HG03103 (cell line): Measurements from ENCODE around the gene PTPRN2.

Experiments used
- ATAC-seq: cut with Tn5 transposase; IDR thresholded peaks from one replicate; pipeline ENCODE4 v1.9.1; 2021; ENCODE audit warnings: low read depth; ENCODE audit not compliant: unreplicated experiment

PTPRN2 gene

DNA sequence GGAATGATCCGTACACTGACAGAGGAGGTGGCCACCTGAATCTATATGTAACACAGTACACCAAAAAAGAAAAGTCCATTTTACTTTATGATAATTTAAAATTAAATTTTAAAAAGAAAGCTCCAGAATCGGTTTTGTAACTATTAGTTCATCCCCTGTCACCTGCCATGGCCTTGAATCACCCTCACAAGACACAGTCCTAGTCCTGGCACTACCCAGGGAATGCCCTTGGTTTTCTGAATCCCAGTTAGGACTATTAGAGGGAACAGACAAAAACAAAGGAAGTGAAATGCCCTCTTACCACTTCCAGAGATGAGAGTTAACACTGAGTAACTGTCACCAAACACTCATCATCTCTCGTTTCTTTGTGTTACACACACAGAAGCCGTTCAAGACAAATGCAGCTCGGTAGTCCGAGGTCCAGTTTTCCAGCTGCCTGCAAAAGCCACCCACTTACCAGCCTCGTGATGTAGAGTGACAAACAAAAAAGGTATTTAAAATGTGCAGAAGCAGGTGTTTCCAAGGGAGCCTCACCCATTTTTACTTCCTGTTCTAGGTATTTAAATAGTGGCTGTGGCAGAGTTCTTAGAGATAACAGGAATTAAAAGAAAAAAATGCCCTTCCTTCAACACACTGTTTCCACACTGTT is 6.1 kb downstream of the PTPRN2 start:
- ATAC-seq, result no peak

DNA sequence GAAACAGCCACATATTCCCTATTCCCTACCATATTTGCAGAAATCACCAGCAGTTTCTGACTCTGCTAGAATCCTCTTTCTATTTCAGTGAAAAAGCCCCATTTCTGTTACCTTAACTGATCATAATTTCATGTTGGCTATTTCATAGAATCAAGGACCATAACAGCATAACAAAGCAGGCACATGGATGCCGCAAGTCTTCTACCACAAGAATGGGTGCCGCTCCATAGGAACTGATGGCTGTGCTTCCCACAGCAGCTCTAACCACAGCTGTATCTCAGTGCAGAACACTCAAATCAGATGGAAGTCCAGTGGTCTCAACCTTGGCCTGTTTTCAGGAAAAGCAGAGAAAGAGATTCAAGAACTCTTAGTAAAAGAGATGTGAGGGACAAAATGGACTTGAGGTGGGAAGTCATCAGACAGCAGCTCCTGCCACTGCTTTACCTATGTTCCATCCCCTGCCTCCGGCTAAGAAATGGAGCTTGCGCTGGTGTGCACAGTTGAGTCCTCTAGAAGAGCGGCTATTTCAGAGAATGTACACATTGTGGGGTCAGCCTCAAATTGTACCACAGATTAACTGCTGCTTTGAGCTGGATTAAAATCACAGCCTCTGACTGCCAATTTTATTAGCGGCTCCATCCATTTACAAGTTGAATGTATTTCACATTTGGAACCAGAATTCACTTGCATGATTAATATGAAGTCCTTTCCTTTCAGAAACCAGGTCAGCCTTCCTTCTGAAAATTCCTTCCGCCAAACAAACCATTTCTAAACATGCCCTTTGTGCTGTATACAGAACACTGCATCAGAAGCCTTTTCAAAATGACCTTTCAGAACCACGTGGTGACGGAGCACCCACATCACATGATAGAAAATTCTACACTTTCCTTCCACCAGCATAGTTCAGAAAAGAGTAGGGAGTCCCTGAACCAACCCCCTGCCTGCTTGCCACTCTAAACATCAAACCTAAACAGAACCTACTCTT is 7.7 kb downstream of the PTPRN2 start:
- no peak for ATAC-seq

DNA sequence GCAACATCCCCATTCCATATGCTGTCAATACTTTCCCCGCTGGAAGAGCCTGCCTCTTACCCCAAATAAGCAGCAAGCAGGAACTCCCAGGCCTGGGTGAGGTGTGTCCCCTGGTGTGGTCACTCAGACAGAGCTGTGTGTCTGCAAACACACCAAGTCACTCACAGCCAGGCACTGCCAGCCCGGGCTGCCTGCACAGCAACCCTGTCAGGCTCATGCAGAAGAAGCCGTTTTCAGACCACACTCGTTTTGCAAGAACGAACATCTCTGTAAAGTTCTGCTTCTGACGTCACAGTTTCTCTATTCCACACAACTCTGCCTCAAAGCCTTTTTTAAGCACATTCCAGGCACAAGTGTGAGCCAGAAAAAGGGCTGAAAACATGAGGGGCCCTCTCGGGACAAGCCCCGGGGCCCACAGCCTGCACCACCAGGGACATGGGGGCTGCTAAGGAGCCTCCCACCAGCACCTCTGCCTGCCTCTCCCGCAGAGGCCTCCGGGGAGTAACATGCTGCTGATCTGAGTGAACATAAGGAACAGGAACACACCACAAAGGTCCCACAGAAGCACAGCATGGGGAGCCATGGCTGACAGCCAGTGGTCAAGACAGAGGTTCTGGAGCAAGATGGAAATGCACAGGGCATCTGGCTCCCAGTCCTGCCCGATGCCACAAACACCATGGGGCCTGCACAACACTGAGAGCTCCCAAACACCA is 11.4 kb downstream of the PTPRN2 start:
- ATAC-seq, result no peak

DNA sequence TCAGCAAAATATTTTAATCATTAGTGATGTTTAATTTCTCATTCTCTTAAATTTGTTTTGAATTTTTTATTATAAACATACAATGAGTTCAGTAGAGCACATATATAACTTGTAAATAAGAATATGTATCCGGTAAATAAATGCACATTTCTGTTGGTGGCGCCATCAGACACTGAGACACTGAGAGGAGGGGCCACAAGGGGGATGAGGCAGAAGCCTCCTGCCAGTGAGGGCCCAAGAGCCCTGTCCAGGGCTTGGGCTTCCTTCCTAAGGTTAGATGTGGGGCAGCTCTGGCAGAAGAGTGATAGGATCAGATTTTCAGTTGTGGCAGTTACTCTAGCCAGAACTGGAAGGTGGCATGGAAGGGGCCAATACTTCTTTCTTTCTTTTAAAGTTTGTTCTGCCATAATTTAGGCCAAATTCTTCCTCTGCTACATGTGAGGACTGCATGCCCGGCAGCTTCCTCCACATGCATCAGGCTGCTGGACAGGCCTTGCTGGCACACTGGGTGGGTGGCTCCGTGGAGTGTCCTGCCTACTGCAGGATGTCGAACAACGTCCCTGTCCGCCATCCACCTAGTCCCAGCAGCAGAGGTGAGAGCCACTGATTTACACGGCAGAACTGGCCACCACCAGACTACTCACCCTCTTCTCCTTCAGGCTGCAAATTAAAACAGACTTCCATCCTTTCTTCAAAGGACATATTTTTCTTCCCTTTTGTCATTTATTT is 13.2 kb downstream of the PTPRN2 start:
- ATAC-seq, result no peak

DNA sequence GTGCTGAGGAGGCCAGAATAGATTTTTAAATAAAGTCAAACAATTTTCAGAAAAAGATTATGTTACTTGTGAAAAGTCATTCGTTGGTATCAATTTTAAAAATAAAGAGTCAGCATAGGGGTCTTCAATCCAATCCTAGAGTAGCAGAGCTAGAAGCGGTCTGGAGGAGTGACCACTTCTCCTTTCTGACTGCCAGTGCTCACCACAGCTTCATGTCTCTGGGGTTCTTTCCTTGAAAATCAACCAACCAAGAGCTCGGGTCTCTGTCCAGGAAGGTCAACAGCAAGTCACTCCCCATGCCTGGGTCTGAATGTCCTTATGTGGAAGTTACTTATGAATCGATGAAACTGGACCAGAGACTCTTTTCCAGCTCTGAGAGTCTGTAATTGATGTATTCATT is 14.3 kb downstream of the PTPRN2 start:
- ATAC-seq, result no peak

DNA sequence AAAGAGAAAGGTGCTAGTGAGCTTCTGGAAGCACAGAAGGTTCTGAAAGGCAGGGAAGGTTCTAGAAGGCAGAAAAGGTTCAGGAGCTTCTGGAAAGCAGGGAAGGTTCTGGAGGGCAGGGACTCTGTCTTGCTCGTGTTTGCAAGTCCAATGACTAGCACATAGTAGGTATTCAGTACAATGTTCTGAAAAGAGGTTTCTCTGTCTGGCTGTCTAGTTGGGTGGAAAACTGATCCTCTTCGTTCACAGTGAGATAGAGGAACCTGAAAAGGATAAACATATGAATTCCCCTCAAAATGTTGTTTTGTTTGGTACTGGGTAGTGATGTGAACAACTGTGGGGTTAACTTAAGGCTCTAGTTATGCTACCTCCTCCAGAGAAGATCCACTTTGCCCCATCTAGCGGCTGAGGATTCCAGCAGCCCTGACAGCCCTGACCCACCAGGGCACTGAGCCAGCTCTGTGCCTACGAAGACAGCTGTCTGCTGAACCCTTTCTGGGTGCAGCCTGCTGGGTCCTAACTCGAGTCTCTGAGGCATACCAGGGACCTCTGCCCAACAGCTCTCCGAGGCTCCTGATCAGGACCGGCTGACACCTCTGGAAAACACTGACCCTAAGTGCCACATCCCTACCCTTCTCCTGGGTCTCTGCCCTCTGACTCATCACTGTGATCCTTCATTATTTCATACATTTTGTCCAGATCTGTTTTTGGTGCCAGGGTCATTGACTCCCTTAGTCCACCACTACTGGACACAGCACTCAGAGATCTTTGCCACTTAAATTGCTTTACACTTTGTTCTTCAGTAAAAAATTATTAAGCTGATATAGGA is 15.4 kb downstream of the PTPRN2 start:
- no peak for ATAC-seq

DNA sequence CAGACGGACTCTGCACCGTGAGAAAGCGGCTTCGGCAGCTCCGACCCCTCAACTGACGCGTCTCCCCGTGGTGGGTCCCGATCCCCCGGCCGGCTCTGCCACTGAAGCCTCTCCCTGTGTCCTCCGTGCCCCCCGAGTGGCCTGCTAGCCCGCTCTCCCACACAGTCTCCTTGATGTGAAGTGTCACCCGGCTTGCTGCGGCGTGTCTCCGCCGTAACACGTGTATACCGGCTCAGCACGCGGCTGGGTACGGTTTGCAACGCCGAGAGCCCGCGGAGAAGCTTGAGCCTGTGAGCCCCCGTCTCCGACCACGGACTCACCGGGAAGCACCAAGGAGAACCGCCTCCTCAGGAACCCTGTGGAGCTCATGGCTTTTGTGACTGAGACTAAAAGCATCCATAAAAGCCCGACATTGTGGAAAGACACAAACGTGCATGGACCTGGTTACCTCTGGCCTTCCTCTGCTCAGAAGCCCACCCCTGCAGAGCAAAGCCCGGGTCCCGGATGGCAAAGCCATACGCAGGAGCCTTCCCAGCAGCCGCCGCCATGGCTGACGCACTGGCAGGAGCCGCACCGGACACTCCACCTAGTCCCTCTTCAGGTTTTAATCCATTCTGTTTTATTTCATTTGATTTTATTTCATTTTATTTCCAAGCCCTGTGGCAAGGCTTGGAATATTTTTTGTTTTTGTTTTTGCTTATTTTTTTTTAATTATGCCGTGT is 17.0 kb downstream of the PTPRN2 start:
- no peak for ATAC-seq

DNA sequence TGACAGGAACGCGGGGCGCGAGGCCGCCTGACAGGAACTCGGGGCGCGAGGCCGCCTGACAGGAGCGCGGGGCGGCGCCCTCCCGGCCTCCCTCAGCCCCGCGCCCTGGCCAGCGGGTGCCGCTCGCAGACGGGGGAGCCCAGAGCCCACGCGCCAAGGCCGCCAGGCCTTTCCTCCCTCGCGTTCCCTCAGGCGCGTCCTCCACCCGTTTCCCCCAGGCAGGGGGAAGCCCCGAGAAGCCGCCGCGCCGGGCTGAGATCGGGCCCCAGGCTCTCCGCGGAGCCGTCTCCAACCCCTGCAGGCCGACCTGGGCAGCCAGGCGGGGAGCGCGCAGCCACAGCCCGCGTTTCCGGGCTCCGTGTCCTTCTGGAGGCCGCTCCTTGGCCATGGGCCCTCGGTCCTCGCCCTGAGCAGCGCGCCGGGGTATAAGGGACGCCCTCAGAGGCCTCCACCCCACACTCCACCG is 17.7 kb downstream of the PTPRN2 start:
- ATAC-seq, result no peak

DNA sequence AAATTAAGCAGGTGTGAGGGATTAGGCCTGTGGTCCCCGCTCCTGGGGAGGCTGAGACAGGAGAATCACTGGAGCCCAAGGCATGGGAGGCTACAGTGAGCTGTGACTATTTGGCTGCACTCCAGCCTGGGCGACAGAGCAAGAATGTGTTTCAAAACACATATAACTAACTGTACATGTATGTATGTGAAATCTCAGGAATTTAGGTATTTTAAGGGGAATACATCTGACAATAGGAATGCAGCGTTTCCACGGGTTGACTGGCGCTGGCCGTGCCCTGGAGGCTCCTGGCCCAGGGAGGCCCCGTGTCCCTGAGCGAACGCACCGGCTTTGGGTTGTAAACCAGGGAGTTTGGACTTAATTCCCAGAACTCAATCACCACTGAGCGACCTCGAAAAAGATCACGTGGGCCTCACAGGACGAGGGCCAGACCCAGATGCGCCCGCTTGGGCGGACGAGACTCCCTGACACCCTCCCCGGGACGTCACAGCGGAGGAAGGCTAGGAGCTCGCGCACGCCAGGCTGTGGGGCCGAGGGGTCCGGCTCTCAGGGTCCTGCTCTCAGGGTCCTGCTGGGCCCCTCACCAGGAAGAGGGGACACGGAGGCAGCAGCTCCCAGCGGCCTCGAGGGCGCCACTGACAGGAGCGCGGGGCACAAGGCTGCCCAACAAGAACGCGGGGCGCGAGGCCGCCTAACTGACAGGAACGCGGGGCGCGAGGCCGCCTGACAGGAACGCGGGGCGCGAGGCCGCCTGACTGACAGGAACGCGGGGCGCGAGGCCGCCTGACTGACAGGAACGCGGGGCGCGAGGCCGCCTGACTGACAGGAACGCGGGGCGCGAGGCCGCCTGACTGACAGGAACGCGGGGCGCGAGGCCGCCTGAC is 18.4 kb downstream of the PTPRN2 start:
- no peak for ATAC-seq

DNA sequence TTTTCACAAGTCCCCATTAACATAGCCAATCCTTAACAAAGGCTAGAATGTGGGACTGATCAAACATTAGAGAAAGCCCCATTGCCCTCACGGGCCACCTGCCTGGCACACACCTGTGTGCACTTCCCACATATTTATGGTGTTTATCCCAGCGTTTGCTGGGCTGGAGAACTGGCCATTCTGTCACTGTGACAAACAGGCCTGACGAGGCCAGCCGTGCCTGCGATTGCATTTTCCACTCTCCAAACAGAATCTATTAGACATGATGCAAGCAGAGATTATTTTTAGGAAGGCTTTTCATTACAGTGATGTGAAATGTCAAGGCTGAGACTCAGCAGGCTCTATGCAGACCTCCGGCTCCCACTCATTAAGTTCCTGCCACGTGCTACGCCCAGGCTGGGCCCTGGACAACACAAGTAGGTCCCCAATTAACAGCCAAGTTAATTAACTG is 20.4 kb downstream of the PTPRN2 start:
- no peak for ATAC-seq

DNA sequence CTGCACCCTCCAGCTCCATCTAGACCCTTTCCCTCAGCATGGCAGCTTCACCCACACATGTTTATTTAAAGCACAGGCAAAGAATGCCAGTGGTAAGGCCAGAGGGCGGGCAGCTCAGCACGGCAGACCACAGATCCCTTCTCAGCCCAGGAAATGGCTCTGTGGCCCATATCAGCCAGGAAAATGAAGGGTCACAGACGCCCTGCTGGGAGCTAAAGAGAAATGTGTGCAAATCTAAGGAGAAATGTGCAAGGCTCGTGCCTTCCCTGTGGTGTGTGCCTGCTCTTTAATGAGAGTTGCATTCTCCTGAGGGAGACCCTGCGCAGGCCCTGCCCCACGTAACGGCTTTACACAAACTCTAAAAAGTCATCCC is 23.0 kb downstream of the PTPRN2 start:
- ATAC-seq, result no peak

DNA sequence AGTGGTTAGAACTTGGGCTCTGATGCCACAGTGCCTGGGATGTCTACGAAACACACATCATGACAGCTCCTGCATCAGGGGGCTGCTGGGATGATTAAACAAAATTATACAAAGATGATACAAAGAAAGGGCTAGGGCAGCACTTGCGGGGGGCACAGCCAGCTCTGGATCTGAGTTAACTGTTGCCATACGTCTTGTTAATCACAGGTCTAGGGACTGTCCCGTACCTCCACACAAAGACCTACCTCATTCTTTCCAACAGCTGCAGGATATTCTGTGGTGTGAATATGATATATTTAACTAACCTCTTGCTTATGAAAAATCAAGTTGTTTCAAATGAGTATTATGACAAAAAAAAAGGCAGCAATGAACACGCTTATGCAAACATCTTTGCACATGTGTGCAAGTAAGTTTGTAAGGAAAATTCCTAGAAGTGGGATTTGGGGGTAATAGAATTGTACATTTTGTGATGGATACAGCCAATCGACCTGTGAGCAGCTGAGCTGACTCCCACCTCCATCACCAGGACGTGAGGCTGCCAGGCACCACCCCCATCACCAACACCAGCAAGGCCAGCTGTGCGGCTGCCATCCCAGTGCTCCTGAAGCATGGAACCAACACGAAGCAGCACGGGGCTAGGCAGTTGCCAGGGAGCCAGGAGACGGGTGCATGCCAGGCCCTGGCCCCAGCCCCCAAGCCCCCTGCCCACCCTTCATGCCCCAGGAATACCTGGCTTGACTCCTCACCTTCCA is 23.5 kb downstream of the PTPRN2 start:
- ATAC-seq, result no peak

DNA sequence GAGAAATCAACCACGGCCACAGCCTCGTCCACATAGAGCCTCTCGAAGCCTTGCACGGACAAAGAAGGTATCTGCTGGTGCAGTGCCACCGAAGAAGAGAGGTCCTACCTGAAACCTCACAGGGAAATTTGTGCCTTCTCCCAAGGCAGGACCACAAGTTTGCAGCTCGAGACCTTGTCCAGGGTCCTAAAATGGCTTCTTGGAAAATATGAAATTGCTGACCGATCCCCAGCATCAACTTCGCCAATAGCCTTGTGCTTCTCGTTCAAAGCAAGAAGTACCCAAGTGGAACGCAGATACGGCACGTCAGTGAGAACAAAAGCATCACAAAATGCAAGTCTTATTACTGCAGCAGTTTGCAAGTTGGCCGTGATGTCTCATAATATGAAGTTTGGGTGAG is 24.6 kb downstream of the PTPRN2 start:
- no peak for ATAC-seq

DNA sequence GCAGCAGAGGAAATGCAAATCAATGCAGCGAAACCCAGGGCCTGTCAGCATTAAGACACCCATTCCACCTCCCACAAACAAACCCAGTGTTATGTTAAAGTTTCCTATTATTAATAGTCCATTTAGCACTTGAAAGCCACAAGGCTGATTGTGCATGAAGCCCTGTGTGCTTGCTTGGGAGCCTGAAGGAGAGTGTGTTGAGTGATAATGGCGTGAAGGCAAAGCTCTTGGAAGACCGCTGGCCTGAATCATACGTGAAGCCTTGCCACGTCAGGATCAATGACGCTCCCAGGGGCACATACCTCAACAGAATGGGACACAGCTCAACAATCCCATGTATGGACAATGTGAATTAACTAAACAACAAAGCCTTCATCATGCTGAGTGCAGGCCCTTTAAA is 25.1 kb downstream of the PTPRN2 start:
- no peak for ATAC-seq

DNA sequence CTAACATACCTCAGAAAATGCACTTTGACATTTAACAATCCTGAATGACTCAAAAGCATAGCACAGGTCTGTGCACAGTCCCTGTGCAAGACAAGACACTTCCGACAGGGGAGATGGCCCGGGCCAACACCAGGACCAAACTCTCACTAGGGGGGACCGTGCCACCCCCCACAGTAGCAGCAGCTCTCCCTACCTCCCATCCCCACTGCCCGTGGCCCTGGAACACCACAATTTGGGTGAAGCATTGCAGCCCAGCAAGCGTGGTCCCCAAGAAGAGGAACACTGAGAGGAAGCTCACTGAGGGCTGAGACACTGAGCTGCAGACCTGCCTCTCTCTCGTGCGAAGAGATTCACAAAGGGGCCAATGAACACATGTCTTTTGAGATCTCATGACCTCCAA is 26.0 kb downstream of the PTPRN2 start:
- no peak for ATAC-seq

DNA sequence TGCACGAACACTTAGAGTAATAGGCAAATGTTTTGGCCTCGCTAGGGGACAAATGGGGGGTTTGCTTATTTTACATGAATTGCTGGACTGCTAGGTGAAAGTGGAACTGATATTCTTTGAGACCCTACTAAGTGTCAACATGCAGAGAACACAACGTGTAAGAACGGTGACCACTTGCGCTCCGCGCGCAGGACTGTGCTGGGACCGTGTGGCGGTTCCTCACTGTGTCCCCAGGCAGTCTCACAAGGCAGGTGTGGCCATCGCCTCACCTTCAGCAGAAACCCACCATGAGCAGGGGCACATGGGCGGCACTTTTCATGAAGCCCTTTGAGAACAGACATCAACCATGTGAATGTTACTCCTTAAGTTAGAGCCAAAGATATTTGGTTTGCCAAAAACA is 27.2 kb downstream of the PTPRN2 start:
- no peak for ATAC-seq

DNA sequence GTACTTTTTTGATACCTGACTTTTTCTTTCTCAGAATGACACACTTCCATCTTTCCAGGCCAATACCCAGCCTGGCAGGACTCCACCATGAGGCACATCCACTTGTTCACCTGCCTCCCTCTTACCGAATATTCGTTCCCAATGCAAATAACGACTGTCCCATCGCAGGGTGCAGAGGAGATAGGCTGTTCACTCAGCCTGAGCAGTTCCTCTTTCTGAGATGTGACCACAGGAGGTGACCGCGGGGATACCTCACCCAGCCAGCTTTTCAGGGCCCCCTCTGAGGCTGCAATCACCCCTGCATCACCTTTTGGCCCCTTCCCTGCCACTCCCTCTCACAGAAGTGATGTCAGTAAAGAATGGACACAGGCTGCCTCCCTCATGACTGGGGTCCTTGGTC is 28.3 kb downstream of the PTPRN2 start:
- ATAC-seq, result no peak
